A673 (cell line): ENCODE results near the gene ZNF507.

Experiments used
- CTCF ChIP-seq: fragments of 300-800, 200-600 bp; sonication (generic); conservative IDR thresholded peaks from 2 replicates; pipeline ENCODE4 v1.5.1; 2017; ENCODE audit warnings: low read depth, mild to moderate bottlenecking, antibody characterized with exemption, low read length, moderate library complexity, mixed read lengths
- EZH2 ChIP-seq: fragments of 200-600 bp; sonication (generic); IDR thresholded peaks from 2 replicates; pipeline ENCODE4 v1.6.1; 2017; ENCODE audit warnings: borderline replicate concordance, low read depth, mild to moderate bottlenecking, mixed read lengths, antibody characterized with exemption, low read length; ENCODE audit not compliant: poor library complexity, severe bottlenecking

GRCh38 chr19:32309711-32310390 lies 35.6 kb upstream of the ZNF507 start:
- TF ChIP-seq CTCF (no peak), EZH2 (no peak)
